ENCODE data around the gene EPN2.
"Not testable (repeated sequence)": the region's sequence is repeated elsewhere in the genome, so short reads cannot be mapped to it uniquely, and the experiment has no call there.

Gene EPN2

GRCh38 chr17:19268611-19269010 is 31.4 kb downstream of the EPN2 start:
- no peak for DNase-seq (ENCODE audit: low read depth)

GRCh38 chr17:19269106-19269505 is 31.9 kb downstream of the EPN2 start:
- DNase-seq (ENCODE audit: low read depth) = no peak

GRCh38 chr17:19269641-19270040 is 32.5 kb downstream of the EPN2 start:
- DNase-seq (ENCODE audit: low read depth) = no peak

GRCh38 chr17:19270347-19270703 is 33.2 kb downstream of the EPN2 start:
- no peak for DNase-seq (ENCODE audit: low read depth)

- DNase-seq (ENCODE audit: low read depth) = no peak
Measured at GRCh38 chr17:19270704-19271611, 33.8 kb downstream of the EPN2 start.

- no peak for DNase-seq (ENCODE audit: low read depth)
Measured at GRCh38 chr17:19271780-19272357, 34.7 kb downstream of the EPN2 start.

GRCh38 chr17:19273731-19274130 is 36.6 kb downstream of the EPN2 start:
- DNase-seq (ENCODE audit: low read depth) = no peak

- DNase-seq (ENCODE audit: low read depth) = no peak
Measured at GRCh38 chr17:19274893-19275292, 37.7 kb downstream of the EPN2 start.

- DNase-seq (ENCODE audit: low read depth) = no peak
Measured at GRCh38 chr17:19275457-19276127, 38.4 kb downstream of the EPN2 start.

GRCh38 chr17:19278284-19278683 is 41.1 kb downstream of the EPN2 start:
- not testable (repeated sequence) for DNase-seq (ENCODE audit: low read depth)

GRCh38 chr17:19278729-19279128 is 41.6 kb downstream of the EPN2 start:
- DNase-seq (ENCODE audit: low read depth) = no peak

GRCh38 chr17:19281161-19281560 is 44.0 kb downstream of the EPN2 start:
- DNase-seq (ENCODE audit: low read depth) = no peak

GRCh38 chr17:19284005-19284959 is 47.1 kb downstream of the EPN2 start:
- DNase-seq (ENCODE audit: low read depth) = no peak

GRCh38 chr17:19285213-19285900 is 48.2 kb downstream of the EPN2 start:
- no peak for DNase-seq (ENCODE audit: low read depth)

- no peak for DNase-seq (ENCODE audit: low read depth)
Measured at GRCh38 chr17:19286751-19287341, 49.7 kb downstream of the EPN2 start.

GRCh38 chr17:19287651-19288050 is 50.5 kb downstream of the EPN2 start:
- no peak for DNase-seq (ENCODE audit: low read depth)

- DNase-seq (ENCODE audit: low read depth) = no peak
Measured at GRCh38 chr17:19288453-19288852, 51.3 kb downstream of the EPN2 start.

GRCh38 chr17:19290066-19290705 is 53.0 kb downstream of the EPN2 start:
- DNase-seq (ENCODE audit: low read depth) = no peak

- no peak for DNase-seq (ENCODE audit: low read depth)
Measured at GRCh38 chr17:19291646-19292376, 54.6 kb downstream of the EPN2 start.

- no peak for DNase-seq (ENCODE audit: low read depth)
Measured at GRCh38 chr17:19292377-19292711, 55.2 kb downstream of the EPN2 start.
